Retina (tissue), 1 donor: ENCODE results near the gene RPL35.

Experiments used
- DNase-seq: peaks from one replicate; pipeline ENCODE4 v3.0.0-alpha.2; 2016

The RPL35 gene

GRCh38 chr9:124875501-124875900 lies 13.7 kb upstream of the RPL35 start:
- no peak for DNase-seq

GRCh38 chr9:124873664-124874063 lies 11.9 kb upstream of the RPL35 start:
- DNase-seq = no peak

GRCh38 chr9:124871156-124871561 lies 9.4 kb upstream of the RPL35 start:
- no peak for DNase-seq

- no peak for DNase-seq
These were observed 9.0 kb upstream of the RPL35 start for GRCh38 chr9:124870723-124871122.

GRCh38 chr9:124869986-124870560 lies 8.3 kb upstream of the RPL35 start:
- no peak for DNase-seq

GRCh38 chr9:124869466-124869985 lies 7.8 kb upstream of the RPL35 start:
- no peak for DNase-seq

- peak; percentile 94 for DNase-seq
These were observed 7.0 kb upstream of the RPL35 start for GRCh38 chr9:124868511-124869465.

GRCh38 chr9:124863371-124863871 lies 1.7 kb upstream of the RPL35 start:
- DNase-seq = no peak

GRCh38 chr9:124860582-124861341 lies 995 bp downstream of the RPL35 start:
- DNase-seq = no peak

GRCh38 chr9:124859803-124860581 lies 1.8 kb downstream of the RPL35 start:
- DNase-seq = no peak

- DNase-seq = no peak
These were observed 3.3 kb downstream of the RPL35 start for GRCh38 chr9:124858330-124859046.

- no peak for DNase-seq
These were observed 4.1 kb downstream of the RPL35 start for GRCh38 chr9:124857533-124858162.

GRCh38 chr9:124855944-124856765 lies 5.6 kb downstream of the RPL35 start:
- DNase-seq = no peak

- no peak for DNase-seq
These were observed 6.2 kb downstream of the RPL35 start for GRCh38 chr9:124855566-124855943.

GRCh38 chr9:124854822-124855221 lies 6.9 kb downstream of the RPL35 start:
- DNase-seq = no peak

GRCh38 chr9:124854161-124854560 lies 7.6 kb downstream of the RPL35 start:
- no peak for DNase-seq

- DNase-seq = no peak
These were observed 8.1 kb downstream of the RPL35 start for GRCh38 chr9:124853605-124854143.

- peak; percentile 94 for DNase-seq
These were observed 8.8 kb downstream of the RPL35 start, which contains the start of gene WDR38 for GRCh38 chr9:124852829-124853531. TSS of gene WDR38 (plus strand) at chr9:124853460. CDS start at chr9:124853532, 72 bp downstream.
